ENCODE results near the gene OR1J4. TPM values are rescaled to one million over a fixed set of nuclear protein-coding genes. Genes with fewer than 3 reads are reported as not detected.

Gene OR1J4
- total and polyA plus RNA-seq, 2 of the 13 experiments (the other 11 are each of a cell fraction or from before 2014, with no cell fraction given) = not detected

DNA sequence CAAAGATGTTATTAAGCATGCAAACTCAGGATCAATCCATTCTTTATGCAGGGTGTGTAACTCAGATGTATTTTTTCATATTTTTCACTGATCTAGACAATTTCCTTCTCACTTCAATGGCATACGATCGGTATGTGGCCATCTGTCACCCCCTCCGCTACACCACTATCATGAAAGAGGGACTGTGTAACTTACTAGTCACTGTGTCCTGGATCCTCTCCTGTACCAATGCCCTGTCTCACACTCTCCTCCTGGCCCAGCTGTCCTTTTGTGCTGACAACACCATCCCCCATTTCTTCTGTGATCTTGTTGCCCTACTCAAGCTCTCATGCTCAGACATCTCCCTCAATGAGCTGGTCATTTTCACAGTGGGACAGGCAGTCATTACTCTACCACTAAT, 435 bp downstream of the OR1J4 start:
- DNase-seq (ENCODE audit: low spot score) (no peak), ATAC-seq (no peak), FAIRE-seq (no peak)
- in situ Hi-C loops (cut with HindIII; ENCODE audit: extremely low pct_ligation_motif_present, low pct_unique_long_range_greater_than_20kb) (no loop called here), intact Hi-C loops (cut with micrococcal nuclease; ENCODE audit: unreplicated experiment) (no loop called here)
- Histone ChIP-seq H3K9ac (ENCODE audit: insufficient read depth, low read depth, low read length) (no peak overlapping the region), H3K79me2 (ENCODE audit: insufficient read depth, low read length) (no peaks in the 10 kb centered on the region), H3K4me2 (ENCODE audit: low read depth, low read length) (no peak overlapping the region), H2AFZ (ENCODE audit: low read length) (no peak overlapping the region), H3K4me1 (ENCODE audit: insufficient read depth, low read length) (no peaks in the 10 kb centered on the region), H3K4me3 (replicated peaks in 1 of 3; ENCODE audit: insufficient read depth in 1 of 3, low read depth in 2 of 3, low read length in 3 of 3) (no peak overlapping the region), H4K20me1 (ENCODE audit: insufficient read depth, low read length) (no peaks in the 10 kb centered on the region), H3K36me3 (replicated peaks in 1 of 2; ENCODE audit: control insufficient read depth in 1 of 2, insufficient read depth in 2 of 2, low read length in 2 of 2) (no peaks in the 10 kb centered on the region), H3K9me3 (ENCODE audit: low read length) (no peaks in the 10 kb centered on the region), H3K27me3 (ENCODE audit: control insufficient read depth in 1 of 2, insufficient read depth in 2 of 2, low read length in 2 of 2) (peaks cover 0 to 2% of the 10 kb centered on the region in 2 experiments; a peak in 1 of 5 replicates), H3K27ac (ENCODE audit: extremely low read length, insufficient read depth, low read length) (no peak overlapping the region)
- POLR2A ChIA-PET = no interaction called here
- CTCF ChIA-PET (ENCODE audit: low intra/inter-chr PET ratio, low total read pairs) = no interaction called here
- 49% methylated on average over 3 of the region's 3 CpGs for WGBS (ENCODE audit: low lambda C conversion rate)
- BruUV-seq (replicated peaks) = no TSS peak
- TF ChIP-seq, protein P1, sequence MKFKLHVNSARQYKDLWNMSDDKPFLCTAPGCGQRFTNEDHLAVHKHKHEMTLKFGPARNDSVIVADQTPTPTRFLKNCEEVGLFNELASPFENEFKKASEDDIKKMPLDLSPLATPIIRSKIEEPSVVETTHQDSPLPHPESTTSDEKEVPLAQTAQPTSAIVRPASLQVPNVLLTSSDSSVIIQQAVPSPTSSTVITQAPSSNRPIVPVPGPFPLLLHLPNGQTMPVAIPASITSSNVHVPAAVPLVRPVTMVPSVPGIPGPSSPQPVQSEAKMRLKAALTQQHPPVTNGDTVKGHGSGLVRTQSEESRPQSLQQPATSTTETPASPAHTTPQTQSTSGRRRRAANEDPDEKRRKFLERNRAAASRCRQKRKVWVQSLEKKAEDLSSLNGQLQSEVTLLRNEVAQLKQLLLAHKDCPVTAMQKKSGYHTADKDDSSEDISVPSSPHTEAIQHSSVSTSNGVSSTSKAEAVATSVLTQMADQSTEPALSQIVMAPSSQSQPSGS (CRISPR knock-in tag; IDR thresholded peaks at IDR 0.05) = no peak
- TF ChIP-seq, protein P2, sequence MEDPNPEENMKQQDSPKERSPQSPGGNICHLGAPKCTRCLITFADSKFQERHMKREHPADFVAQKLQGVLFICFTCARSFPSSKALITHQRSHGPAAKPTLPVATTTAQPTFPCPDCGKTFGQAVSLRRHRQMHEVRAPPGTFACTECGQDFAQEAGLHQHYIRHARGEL (CRISPR knock-in tag; IDR thresholded peaks at IDR 0.05) = no peak
- TF ChIP-seq TGIF2 (CRISPR knock-in tag; IDR thresholded peaks at IDR 0.05) (no peak), SKI (IDR thresholded peaks at IDR 0.05; ENCODE audit: partially characterized antibody) (no peak), RFXAP (CRISPR knock-in tag; IDR thresholded peaks at IDR 0.05; ENCODE audit: borderline replicate concordance) (no peak), POLR2G (IDR thresholded peaks at IDR 0.05; ENCODE audit: low read depth, low read length) (no peak), DPF2 (CRISPR knock-in tag; IDR thresholded peaks at IDR 0.05; ENCODE audit: borderline replicate concordance, low read depth) (no peak), SIX4 (CRISPR knock-in tag; IDR thresholded peaks at IDR 0.05) (no peak), RAD21 (CRISPR knock-in tag; IDR thresholded peaks at IDR 0.05) (no peak), ZNF670 (CRISPR knock-in tag; IDR thresholded peaks at IDR 0.05; ENCODE audit: borderline replicate concordance) (no peak), STAT5B (CRISPR knock-in tag; IDR thresholded peaks at IDR 0.05) (no peak)
- TF ChIP-seq, protein P3, sequence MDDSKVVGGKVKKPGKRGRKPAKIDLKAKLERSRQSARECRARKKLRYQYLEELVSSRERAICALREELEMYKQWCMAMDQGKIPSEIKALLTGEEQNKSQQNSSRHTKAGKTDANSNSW (CRISPR knock-in tag; IDR thresholded peaks at IDR 0.05; ENCODE audit: borderline replicate concordance) = no peak
- TF ChIP-seq, protein P4, sequence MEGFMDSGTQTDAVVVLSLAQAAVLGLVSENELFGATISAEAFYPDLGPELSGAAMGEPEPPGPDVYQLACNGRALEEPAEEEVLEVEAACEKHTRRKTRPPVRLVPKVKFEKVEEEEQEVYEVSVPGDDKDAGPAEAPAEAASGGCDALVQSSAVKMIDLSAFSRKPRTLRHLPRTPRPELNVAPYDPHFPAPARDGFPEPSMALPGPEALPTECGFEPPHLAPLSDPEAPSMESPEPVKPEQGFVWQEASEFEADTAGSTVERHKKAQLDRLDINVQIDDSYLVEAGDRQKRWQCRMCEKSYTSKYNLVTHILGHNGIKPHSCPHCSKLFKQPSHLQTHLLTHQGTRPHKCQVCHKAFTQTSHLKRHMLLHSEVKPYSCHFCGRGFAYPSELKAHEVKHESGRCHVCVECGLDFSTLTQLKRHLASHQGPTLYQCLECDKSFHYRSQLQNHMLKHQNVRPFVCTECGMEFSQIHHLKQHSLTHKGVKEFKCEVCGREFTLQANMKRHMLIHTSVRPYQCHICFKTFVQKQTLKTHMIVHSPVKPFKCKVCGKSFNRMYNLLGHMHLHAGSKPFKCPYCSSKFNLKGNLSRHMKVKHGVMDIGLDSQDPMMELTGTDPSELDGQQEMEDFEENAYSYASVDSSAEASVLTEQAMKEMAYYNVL (CRISPR knock-in tag; IDR thresholded peaks at IDR 0.05; ENCODE audit: borderline replicate concordance) = no peak
- TF ChIP-seq, protein P5, sequence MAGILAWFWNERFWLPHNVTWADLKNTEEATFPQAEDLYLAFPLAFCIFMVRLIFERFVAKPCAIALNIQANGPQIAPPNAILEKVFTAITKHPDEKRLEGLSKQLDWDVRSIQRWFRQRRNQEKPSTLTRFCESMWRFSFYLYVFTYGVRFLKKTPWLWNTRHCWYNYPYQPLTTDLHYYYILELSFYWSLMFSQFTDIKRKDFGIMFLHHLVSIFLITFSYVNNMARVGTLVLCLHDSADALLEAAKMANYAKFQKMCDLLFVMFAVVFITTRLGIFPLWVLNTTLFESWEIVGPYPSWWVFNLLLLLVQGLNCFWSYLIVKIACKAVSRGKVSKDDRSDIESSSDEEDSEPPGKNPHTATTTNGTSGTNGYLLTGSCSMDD (CRISPR knock-in tag; IDR thresholded peaks at IDR 0.05) = no peak
- TF ChIP-seq, protein P6, sequence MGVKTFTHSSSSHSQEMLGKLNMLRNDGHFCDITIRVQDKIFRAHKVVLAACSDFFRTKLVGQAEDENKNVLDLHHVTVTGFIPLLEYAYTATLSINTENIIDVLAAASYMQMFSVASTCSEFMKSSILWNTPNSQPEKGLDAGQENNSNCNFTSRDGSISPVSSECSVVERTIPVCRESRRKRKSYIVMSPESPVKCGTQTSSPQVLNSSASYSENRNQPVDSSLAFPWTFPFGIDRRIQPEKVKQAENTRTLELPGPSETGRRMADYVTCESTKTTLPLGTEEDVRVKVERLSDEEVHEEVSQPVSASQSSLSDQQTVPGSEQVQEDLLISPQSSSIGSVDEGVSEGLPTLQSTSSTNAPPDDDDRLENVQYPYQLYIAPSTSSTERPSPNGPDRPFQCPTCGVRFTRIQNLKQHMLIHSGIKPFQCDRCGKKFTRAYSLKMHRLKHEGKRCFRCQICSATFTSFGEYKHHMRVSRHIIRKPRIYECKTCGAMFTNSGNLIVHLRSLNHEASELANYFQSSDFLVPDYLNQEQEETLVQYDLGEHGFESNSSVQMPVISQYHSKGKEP (CRISPR knock-in tag; IDR thresholded peaks at IDR 0.05) = no peak
- TF ChIP-seq, protein P7, sequence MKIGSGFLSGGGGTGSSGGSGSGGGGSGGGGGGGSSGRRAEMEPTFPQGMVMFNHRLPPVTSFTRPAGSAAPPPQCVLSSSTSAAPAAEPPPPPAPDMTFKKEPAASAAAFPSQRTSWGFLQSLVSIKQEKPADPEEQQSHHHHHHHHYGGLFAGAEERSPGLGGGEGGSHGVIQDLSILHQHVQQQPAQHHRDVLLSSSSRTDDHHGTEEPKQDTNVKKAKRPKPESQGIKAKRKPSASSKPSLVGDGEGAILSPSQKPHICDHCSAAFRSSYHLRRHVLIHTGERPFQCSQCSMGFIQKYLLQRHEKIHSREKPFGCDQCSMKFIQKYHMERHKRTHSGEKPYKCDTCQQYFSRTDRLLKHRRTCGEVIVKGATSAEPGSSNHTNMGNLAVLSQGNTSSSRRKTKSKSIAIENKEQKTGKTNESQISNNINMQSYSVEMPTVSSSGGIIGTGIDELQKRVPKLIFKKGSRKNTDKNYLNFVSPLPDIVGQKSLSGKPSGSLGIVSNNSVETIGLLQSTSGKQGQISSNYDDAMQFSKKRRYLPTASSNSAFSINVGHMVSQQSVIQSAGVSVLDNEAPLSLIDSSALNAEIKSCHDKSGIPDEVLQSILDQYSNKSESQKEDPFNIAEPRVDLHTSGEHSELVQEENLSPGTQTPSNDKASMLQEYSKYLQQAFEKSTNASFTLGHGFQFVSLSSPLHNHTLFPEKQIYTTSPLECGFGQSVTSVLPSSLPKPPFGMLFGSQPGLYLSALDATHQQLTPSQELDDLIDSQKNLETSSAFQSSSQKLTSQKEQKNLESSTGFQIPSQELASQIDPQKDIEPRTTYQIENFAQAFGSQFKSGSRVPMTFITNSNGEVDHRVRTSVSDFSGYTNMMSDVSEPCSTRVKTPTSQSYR (CRISPR knock-in tag; IDR thresholded peaks at IDR 0.05; ENCODE audit: borderline replicate concordance) = no peak
